ENCODE results near the gene WWC2. TPM values are rescaled to one million over a fixed set of nuclear protein-coding genes. Genes with fewer than 3 reads are reported as not detected.

Gene WWC2
- polyA plus RNA-seq, 2 of the 4 experiments (the other 2 are of a cell fraction): 14.9 to 26.9 TPM

GRCh38 chr4:183350317-183351071, 251.4 kb downstream of the WWC2 start:
- WGBS (ENCODE audit: missing lambda C conversion rate): 86% methylated on average over 17 of the region's 17 CpGs
- Histone ChIP-seq H3K4me1 (peaks cover 4% of the 10 kb centered on the region; the same call in 1 of the 3 replicates), H3K4me2 (no peak overlapping the region), H3K27ac (no peak overlapping the region), H3K9me3 (no peaks in the 10 kb centered on the region), H3K4me3 (no peak overlapping the region)
- TF ChIP-seq HOXA7 (CRISPR knock-in tag; IDR thresholded peaks at IDR 0.05): no peak
- no peak for TF ChIP-seq RARB (CRISPR knock-in tag; IDR thresholded peaks at IDR 0.05)
- no peak for TF ChIP-seq CHD4 (IDR thresholded peaks at IDR 0.05; ENCODE audit: borderline replicate concordance)
- no peak for TF ChIP-seq JUNB (IDR thresholded peaks at IDR 0.05)
- no peak for TF ChIP-seq ATOH8 (CRISPR knock-in tag; IDR thresholded peaks at IDR 0.05; ENCODE audit: low read depth)
- TF ChIP-seq PHF8 (IDR thresholded peaks at IDR 0.05; ENCODE audit: borderline replicate concordance, low read depth): no peak
- TF ChIP-seq NR3C1 (IDR thresholded peaks at IDR 0.05): no peak
- no peak for TF ChIP-seq CTCF (IDR thresholded peaks at IDR 0.05)
- TF ChIP-seq NPAS2 (CRISPR knock-in tag; IDR thresholded peaks at IDR 0.05; ENCODE audit: borderline replicate concordance): no peak
- no peak for TF ChIP-seq ZC3H11A (IDR thresholded peaks at IDR 0.05)
- TF ChIP-seq CEBPB (IDR thresholded peaks at IDR 0.05): no peak
- TF ChIP-seq HOXB5 (CRISPR knock-in tag; IDR thresholded peaks at IDR 0.05): no peak
- TF ChIP-seq HDAC2 (IDR thresholded peaks at IDR 0.05): no peak
- TF ChIP-seq MAZ (IDR thresholded peaks at IDR 0.05; ENCODE audit: borderline replicate concordance, low read depth, low read length): no peak
- TF ChIP-seq RCOR1 (IDR thresholded peaks at IDR 0.05; ENCODE audit: low read depth, low read length): no peak
- TF ChIP-seq HOXB13 (CRISPR knock-in tag; IDR thresholded peaks at IDR 0.05; ENCODE audit: low read depth): no peak
- TF ChIP-seq HEYL (CRISPR knock-in tag; IDR thresholded peaks at IDR 0.05): no peak
- TF ChIP-seq E2F6 (IDR thresholded peaks at IDR 0.05; ENCODE audit: borderline replicate concordance, low read depth): no peak
- CTCF ChIA-PET: no interaction called here
- POLR2A ChIA-PET: no interaction called here
- FAIRE-seq (no peak), ATAC-seq (no peak), DNase-seq (ENCODE audit: low read depth in 1 of 2, low spot score in 1 of 2) (no peak)

GRCh38 chr4:183352546-183352945, 253.5 kb downstream of the WWC2 start:
- POLR2A ChIA-PET: no interaction called here
- ATAC-seq (no peak), DNase-seq (ENCODE audit: low read depth in 1 of 2, low spot score in 1 of 2) (no peak), FAIRE-seq (no peak)
- Histone ChIP-seq H3K27ac (no peak overlapping the region), H3K4me2 (no peak overlapping the region), H3K4me3 (no peak overlapping the region), H3K4me1 (peaks cover 4% of the 10 kb centered on the region; the same call in 1 of the 3 replicates), H3K9me3 (no peaks in the 10 kb centered on the region)
- TF ChIP-seq GATA3 (IDR thresholded peaks at IDR 0.05; ENCODE audit: borderline replicate concordance): no peak
- TF ChIP-seq RFX5 (IDR thresholded peaks at IDR 0.05): no peak
- no peak for TF ChIP-seq FOXS1 (CRISPR knock-in tag; IDR thresholded peaks at IDR 0.05)
- no peak for TF ChIP-seq FOSL2 (IDR thresholded peaks at IDR 0.05)
- no peak for TF ChIP-seq FOSL2 (CRISPR knock-in tag; IDR thresholded peaks at IDR 0.05)
- no peak for TF ChIP-seq ZC3H11A (IDR thresholded peaks at IDR 0.05)
- no peak for TF ChIP-seq JUNB (IDR thresholded peaks at IDR 0.05)
- TF ChIP-seq ELK1 (IDR thresholded peaks at IDR 0.05; ENCODE audit: low read depth, low read length): no peak
- TF ChIP-seq NFE2L2 (conservative IDR thresholded peaks at IDR 0.05; ENCODE audit: low read length): no peak
- TF ChIP-seq PBX3 (IDR thresholded peaks at IDR 0.05): no peak
- no peak for TF ChIP-seq HOXB5 (CRISPR knock-in tag; IDR thresholded peaks at IDR 0.05)
- TF ChIP-seq HDAC2 (IDR thresholded peaks at IDR 0.05): no peak
- TF ChIP-seq BCL3 (IDR thresholded peaks at IDR 0.05): no peak
- TF ChIP-seq CBX2 (IDR thresholded peaks at IDR 0.05; ENCODE audit: borderline replicate concordance, low read depth): no peak
- no peak for TF ChIP-seq MAX (IDR thresholded peaks at IDR 0.05)
- TF ChIP-seq RAD21 (conservative IDR thresholded peaks at IDR 0.05 in 1 of 2, IDR thresholded peaks at IDR 0.05 in 1 of 2): no peak
- TF ChIP-seq HOXB13 (CRISPR knock-in tag; IDR thresholded peaks at IDR 0.05; ENCODE audit: low read depth): no peak
- no peak for TF ChIP-seq KDM1A (IDR thresholded peaks at IDR 0.05; ENCODE audit: low read depth)
- 78% methylated on average over 5 of the region's 5 CpGs for WGBS (ENCODE audit: missing lambda C conversion rate)
- CTCF ChIA-PET: no interaction called here

Data from A549 (cell line).